NK-92 (cell line): Measurements from ENCODE around the gene THAP4.
"Not testable (repeated sequence)": the region's sequence is repeated elsewhere in the genome, so short reads cannot be mapped to it uniquely, and the experiment has no call there.

Source experiments
- DNase-seq: peaks from one replicate; lab custom pipeline; 2025; ENCODE audit not compliant: unreplicated experiment; lab: John Stamatoyannopoulos, UW

THAP4 gene

DNA sequence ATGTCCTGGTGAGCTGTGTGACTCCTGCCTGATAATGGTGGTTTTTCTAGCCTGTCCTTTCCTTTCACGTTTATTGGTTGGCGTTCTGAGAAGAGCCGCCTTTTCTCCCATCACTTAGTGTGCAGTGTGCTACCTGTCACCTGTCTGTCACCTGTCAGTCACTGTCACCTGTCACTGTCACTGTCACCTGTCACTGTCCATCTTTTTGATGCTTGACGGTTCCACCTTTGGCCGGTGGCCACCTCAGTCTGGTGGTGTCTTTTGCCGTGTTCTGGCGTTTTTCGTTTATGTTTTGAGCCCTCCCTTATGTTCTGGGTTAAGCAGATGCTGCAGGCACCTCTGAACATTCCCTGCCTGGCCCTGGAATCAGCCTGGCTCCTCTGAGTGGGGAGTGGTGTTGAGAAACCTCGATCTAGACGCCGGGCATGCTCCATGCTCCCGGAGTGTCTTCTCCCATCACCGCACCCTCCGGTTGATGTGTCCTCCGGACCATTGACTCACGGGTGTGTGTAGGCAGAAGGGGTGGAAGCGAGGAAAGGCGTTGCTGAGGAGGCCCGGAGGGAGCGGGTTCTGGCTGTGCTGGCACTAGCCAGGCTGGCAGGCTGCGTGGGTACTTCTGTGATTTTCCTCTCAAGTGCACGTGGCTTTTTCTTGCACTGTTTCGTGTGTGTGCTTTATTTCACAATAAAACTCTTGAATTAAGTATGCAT, 28.9 kb upstream of the THAP4 start:
- no peak for DNase-seq

DNA sequence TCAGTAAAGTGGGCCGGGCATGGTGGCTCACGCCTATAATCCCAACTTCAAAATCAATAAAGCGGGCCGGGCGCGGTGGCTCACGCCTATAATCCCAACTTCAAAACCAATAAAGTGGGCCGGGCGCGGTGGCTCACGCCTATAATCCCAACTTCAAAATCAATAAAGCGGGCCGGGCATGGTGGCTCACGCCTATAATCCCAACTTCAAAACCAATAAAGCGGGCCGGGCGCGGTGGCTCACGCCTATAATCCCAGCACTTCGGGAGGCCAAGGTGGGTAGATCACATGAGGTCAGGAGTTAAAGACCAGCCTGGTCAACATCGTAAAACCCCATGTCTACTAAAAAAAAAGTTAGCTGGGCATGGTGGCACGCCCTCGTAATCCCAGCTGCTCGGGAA, 25.8 kb upstream of the THAP4 start:
- DNase-seq = not testable (repeated sequence)

DNA sequence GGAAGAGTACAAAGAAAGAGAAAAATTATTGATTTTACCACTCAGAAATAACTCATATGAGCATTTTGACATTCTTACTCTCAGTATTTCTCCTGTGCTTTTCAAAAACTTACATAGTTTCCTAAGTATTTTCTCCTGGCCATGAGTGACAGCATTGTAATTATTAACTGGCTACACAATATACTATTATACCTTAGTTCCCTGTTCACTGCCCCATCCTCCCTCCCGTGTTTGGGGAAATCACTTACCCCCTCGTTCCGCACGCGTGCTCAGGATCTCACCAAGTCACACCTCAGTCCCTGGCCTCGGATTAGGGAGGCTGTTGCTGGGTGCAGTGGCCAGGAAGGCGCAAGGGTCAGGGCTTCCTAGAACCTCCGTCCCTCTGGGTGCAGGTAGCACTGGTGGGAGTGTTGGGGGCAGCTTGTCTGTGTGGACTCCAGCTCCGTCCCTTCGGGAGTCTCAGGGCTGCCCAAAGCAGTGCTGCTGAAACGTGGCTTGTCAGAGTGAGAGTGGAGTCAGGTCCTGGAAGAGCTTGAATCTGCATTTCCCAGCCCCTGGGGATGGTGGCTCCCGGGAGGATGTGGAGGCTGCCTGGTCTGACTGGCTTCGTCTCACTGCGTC, 23.7 kb upstream of the THAP4 start:
- DNase-seq = no peak

DNA sequence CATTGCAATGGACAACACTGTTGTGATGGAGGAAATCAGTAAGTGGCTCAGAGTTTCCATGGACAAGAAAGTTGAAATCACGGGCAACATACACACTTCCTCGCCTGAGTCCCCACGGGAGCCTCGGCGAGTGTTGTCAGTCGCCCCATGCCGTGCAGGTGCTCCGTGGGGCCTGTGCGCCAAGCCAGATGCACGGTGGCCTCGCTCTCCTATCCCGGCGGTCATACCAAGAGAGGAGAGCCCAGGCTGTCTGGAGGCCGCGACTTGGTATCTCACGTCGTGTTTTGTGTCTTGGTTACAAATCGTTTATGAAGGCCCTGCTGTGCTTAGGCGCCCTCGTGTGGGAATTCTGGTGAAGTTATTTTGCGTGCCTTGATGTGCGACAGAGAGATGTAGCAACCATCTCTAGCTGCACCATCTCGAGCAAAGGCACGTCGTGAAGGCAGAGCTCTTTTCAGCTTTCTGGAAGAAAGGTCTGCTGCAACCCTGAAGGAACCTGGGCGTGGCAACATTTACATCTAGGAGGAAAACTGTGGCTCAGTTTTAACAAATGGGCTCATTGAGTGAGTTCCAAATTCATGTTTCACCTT, 22.3 kb upstream of the THAP4 start:
- DNase-seq = no peak

DNA sequence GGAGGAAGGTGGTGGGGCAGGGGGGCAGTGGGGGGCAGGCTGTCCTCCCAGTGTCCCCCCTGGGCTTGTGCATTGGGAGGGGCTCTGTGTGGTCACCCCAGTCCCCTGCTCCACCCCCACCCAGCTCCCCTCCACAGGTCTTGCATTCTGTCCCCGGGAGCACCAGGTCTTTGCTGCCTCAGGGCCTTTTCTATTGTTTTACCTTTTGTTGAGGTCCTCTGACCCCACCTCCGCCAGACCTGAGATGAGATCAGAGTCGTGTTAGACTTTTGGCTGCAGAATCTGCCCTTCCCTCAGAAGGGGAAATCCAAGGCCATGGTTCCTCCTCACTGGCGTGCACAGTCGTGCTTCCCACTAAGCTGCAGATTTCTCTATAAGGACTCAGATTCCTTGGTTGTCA, 21.3 kb upstream of the THAP4 start:
- no peak for DNase-seq

DNA sequence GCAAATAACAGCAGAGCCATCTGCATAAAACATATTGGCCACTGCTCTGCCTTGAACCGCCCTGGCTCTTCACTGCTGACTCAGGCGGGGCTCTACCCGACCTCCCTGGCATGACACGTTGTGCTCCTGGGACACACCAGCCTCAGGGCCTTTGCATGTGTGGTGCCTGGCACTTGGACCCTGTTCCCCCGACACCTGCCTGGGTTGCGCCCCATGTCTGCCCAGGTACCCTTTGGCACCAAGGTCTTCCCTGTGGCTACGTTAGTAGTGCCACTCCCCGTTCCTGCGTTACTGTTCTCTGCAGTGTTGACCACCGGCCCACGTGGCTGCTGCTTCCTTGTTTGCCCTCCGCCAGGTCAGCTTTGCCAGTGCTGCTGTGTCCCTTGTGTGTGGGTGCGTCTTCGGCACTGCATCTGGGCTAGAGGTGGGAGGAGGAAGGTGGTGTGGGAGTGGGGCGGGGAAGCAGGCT, 20.9 kb upstream of the THAP4 start:
- no peak for DNase-seq

DNA sequence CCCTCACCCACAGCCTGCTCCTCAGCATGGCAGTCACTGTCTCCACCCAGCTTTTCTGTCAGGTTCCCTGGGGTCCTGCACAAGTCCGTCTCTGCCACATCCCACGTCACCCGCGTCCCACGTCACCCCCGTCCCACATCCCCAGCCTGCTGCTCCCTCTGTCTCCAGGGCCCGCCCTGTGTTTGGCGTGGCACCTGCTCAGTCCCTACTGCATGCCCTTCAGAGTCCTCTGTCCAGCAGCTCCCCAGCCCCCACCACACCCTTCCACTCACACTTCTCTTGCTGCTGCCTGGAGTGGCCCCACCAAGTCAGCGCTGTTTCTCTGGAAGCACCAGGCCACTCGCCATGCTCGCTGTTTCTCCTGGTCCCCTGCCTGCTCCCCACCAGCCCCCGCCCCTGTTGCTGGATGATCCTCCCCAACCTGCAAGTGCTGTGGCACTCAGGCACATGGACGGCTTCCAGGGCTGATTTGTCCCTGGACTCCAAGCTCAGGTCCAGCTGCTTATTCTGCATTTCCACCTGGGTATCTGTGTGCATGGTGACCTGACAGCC, 19.3 kb upstream of the THAP4 start:
- DNase-seq = no peak

DNA sequence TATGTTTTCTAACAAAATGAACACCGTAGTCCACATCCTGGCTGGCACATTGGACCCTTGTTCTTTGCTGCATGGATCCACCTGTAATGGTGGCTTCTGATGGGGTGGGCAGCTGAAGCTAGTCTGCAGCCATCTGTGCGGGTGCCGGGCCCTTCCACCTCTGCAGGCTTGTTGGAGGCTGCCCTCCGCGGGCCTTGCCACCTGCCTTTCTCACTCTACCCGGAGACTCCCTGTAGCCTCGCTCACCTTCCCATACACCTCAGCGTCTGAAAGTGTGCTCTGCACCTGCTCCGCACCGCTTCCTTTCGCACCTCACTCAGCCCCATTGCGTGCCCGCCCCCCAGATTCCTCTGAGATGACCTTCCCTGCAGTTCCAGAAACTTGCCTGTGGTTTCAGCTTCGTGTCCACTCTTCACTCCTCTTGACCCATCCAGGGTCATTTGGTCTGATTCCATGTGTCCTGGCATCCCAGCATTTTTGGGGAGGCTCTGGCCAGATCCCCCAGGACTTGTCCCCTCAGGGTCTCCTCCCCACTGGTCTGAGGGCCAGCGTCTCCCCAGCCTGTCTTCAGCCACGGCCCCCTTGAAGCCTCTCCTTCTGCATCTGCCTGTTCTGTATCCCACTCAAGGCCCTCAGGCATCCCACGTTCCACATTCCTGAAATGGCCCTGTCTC, 18.7 kb upstream of the THAP4 start:
- no peak for DNase-seq

DNA sequence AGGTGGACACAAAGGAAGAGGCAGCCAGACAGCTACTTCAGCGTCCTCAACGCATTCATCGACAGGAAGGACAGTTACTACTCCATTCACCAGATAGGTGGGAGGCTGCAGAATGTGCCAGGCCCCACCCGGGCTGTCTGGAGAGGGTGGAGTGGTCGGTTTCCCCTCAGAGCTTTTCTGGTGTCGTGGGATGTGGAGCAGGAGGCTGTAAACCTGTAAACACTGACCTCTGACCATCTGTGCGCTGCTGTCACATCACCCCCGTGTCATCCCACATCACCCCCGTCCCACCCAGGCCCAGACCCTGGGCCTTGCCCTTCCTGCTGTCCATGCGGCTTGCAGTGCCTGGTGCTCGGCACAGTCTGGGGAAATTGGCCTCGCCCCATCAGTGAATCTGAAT, 17.6 kb upstream of the THAP4 start:
- DNase-seq = no peak

DNA sequence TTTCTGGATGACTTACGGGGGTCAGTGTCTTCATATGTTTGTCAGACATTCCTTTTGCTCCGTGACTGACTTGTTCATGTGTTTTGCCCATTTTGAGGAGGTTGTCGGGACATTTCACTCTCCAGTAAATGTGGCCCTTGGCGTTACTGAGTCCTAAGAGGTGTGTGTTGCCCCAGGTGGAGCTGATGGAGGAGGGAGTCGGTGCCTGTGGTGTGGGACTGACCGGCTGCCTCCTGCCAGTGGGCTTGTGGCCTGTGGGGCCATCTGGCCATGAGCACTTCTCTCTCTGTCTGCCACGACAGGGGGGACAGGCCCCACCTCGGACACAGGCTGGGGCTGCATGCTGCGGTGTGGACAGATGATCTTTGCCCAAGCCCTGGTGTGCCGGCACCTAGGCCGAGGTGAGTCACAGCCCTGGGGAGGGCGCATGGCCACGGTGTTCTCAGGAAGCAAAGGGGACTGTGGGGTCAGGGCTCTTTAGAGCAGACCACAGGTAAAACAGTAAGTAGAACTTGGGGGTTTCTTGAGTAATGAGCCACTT, 16.3 kb upstream of the THAP4 start:
- no peak for DNase-seq

DNA sequence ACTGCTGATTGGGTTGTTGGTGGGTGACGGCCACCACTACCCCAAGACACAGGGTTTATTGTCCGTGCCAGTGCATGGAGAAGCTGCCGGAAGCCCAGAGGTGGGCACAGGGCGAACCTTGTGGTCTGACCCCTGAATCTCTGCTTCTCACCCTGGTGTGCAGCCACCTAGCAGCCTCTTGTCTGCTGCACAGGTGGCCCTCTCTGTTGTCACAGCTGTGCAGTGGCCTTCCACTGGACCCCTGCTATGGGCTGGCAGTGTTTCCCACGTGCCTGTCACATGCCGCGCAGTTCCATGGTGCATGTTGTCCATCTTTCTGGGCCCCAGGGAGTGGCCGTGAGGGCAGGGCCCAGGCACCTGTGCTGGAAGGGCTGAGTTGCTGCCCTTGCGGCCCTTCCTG, 15.8 kb upstream of the THAP4 start:
- no peak for DNase-seq

DNA sequence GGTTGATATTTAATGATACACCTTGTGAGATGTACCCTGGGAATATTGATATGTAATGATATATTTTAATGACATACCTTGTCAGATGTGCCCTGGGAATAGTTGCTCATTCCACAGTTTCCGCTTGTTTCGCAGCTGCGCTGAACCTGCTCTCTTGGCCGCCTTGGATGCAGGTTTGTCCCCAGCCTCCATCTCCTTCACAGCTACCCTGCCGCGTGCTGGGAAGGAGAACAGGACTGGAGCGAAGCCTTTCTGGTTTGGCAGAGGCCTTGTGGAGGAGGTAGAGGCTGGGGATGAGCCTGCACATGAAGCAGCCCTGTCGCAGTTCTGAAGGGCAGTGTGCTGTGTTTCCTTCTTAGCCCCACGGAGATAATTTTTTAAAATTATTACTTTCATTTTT, 15.2 kb upstream of the THAP4 start:
- no peak for DNase-seq

DNA sequence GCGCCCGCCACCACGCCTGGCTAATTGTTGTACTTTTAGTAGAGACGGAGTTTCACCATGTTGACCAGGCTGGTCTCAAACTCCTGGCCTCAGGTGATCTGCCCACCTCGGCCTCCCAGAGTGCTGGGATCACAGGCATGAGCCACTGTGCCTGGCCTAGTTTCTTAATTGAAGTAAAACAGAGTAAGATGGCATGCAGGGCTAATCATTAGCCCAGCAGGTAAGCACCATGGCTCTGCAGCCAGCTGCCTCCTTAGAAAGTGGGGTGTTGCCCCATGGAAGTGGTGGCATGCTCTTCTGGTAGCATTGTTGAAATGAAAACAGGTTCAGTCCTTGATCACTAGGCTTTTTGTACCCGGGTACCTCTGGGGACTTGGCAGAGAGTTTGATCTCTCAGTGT, 13.0 kb upstream of the THAP4 start:
- no peak for DNase-seq

DNA sequence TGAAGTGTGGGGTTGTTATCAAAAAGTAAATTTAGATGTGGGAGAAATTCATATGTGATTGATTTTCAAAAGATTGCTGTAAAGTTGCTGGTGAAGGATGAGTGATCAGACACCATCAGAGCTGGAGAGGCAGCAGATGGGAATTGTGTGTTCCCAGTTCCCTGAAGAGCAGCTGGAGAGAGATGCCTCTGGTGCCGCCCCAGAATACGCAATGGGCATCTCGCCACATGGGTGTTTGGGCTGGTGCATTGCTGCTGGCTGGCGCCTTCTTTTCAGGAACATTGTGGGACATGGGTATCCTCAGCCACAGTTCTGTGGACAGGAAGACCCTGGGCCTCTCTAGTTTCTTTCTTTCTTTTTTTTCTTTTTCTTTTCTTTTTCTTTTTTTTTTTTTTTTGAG, 12.4 kb upstream of the THAP4 start:
- DNase-seq = no peak

DNA sequence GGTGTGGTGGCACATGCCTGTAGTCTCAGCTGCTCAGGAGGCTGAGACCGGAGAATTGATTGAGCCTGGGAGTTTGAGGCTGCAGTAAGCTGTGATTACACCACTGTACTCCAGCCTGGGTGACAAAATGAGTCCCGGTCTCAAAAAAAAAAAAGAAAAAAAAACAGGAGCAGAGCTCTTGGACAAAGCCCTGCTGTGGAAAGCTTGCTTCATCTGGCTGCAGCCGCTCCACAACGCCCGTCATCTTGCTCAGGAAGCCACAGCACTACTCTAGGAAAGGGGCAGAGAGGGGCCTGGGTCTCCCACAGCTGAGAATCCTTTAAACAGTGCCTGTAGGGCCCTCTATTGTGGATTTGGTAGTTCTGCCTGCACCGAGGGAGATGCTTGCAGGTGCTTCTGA, 11.5 kb upstream of the THAP4 start:
- no peak for DNase-seq

DNA sequence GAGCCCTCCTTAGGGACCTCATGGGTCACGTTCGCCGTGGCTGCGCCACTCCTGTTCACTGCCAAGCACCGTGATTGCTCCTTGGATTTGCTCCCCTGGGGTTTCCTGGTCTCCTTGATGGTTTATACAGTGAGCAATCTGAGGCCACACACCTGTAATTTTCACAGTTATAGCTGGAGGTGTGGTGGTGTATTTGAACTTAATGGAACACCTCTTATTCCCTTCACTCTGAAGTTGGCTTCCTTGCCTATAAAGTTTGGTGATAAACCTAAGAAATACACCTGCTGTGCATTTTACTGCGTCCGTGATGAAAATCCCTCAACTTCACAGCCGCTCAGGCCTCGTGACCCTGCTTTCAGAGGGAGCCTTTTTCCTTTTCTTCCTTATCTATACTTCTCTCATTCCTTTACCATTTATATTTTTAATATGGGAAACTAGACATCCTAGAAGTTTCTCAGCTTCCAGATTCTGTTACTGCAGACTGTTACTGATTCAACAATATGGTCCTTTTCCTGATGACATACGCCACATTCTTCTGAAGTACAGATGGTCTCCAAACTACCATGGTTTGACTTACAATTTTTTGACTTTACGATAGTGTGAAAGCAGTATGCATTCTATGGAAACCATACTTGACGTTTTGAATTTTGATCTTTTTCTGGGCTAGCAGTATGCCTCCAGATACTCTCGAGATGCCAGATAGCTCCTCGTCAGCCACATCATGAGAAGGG, 9.1 kb upstream of the THAP4 start:
- DNase-seq = no peak

DNA sequence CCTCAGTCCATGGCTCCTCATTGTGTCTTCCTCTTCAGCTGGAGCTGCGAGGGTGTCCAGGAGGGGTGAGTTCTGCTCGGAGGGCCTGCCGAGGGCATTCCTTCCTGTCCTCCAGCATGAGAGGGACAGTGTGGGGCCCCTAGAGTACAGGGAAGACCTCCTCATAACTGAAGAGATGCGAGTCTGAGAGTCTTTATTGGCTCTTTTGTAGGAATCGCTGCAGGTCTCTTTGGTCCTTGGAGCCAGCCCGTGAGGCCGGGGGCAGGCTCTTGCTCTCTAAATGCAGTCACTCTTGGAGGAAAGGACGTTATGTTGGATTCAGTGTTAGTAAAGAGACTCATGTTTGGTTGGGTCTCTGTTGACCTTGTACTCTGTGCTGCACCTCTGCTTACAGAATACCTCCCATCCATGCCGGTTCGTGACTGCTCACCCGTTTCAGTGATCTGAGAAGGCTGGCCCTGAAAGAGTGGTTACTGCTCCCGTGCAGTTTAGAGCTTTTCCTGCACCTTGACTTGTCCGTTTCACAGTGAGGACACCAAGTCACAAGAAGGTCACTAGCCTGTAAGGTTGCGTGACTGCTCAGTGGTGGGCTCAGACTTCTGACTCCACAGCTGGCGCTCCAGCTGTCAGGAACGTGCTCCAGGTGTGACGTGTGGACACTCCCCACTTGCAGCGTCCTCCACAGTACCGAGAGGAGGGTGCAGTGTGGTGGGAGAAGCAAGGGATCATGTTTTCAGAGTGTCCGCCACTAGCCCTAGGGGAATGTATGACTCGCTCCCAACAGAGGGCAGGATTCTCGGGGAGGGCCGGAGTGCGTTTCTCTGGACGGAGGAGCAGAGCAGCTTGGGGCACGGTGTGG, 8.3 kb upstream of the THAP4 start:
- no peak for DNase-seq

DNA sequence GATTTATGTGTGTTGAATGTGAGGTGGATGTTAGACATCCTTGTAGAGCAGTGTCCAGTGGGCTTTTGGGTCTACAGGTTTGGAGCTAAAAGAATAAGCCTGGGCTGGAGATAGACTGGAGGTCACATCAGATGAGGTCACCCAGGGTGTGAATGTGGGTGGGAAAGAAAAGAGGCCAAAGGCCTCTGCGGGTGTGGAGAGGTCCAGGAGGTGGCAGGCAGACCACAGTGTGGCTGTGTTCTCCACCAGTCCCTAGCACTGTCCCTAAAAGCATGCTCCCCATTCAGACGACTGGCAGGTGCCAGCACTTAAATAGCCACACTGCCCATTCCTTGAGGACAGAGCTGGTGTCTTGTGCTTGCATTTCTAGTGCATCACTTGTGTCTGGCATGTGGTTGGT, 4.7 kb upstream of the THAP4 start:
- no peak for DNase-seq

DNA sequence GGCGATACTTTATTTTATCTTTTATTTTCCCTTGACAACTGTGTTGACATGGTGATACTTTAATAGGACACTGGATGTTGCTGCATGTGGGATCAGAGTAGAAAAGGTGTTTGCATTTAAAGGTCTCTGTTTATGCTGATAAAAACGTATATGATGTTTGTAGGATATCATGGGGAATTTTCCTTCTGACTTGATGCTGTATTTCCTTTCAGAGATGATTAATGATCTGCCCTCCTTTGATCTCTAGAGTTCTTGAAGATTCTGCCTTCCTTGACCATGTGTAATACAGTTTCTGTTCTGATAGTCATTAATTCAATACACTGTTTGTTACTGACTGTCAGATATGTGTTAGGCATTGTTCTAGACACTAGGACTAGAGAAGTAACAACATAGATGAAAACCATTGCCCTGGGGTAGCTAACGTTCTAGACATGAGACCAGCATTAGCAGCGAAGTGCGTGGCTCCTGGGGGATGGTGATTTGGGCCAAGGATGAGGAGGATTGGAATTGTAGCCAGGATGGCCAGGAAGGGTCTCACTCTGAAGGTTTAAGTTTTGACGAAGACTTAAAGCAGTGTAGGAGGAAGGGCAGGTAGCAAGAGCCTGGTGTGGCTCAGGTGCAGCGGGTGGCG, 3.3 kb upstream of the THAP4 start:
- no peak for DNase-seq
